ENCODE measurements around the gene ZFAND3.

DNA sequence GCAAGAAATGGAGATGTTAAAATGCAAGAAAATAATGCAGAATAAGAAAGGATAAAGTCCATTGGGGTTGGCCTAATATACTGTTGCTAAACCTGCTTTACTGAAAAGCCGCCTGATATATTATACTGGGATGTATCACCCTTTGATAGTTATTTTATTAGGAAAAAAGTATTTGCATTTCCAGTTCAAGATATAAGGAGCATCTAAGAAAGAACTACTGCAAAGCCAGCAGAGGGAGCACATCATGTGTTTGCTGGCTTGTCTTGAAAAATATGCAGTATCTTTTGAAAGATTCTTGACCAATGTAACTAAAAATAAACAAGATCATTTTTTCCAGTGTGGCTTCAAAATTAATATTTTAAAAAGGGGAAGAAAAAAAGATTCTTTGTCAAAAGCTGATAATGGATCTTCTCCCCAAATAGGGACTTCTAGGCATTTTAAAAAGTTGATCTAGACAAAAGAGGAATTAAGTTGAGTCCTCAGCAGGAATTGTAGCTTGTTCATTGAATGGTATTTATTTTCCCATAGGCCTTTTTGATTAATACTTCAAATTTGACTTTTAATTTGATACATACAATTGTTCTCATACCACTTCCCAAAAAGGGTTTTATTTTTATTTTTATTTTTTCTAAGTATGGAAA is 214.9 kb downstream of the ZFAND3 start:
- TF ChIP-seq, protein P1, sequence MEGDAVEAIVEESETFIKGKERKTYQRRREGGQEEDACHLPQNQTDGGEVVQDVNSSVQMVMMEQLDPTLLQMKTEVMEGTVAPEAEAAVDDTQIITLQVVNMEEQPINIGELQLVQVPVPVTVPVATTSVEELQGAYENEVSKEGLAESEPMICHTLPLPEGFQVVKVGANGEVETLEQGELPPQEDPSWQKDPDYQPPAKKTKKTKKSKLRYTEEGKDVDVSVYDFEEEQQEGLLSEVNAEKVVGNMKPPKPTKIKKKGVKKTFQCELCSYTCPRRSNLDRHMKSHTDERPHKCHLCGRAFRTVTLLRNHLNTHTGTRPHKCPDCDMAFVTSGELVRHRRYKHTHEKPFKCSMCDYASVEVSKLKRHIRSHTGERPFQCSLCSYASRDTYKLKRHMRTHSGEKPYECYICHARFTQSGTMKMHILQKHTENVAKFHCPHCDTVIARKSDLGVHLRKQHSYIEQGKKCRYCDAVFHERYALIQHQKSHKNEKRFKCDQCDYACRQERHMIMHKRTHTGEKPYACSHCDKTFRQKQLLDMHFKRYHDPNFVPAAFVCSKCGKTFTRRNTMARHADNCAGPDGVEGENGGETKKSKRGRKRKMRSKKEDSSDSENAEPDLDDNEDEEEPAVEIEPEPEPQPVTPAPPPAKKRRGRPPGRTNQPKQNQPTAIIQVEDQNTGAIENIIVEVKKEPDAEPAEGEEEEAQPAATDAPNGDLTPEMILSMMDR (IDR thresholded peaks at IDR 0.05) = peak in 1 of 3 donors; percentile 19
- no peak for TF ChIP-seq POLR2A (IDR thresholded peaks at IDR 0.05)
